ENCODE results near the gene SCGB2A2.

The SCGB2A2 gene

DNA sequence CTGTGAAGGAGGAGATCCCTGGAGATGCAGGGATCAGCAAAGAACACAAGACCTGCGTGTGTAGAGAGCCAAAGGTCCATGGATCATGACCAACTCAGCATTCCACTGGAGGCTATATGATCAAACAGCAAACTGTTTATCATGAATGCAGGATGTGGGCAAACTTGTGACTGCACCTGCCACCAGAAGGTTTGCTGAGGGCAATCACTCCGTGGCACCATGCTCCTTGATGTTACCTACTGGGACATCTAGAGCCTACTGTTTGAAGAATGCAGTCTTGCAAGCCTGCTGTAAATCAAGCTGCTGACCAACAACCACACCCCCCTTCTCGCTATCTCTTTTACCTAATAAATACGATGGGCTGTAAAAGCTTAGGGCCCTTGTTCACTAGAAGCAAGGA lies 18.3 kb upstream of the SCGB2A2 start:
- H3K27me3 ChIP-seq (ENCODE audit: control insufficient read depth in 1 of 2, insufficient read depth in 2 of 2, low read length in 2 of 2) = no peaks in the 10 kb centered on the region
- H3K27ac ChIP-seq (ENCODE audit: low read depth, low read length) = no peak overlapping the region
- H3K36me3 ChIP-seq (ENCODE audit: control insufficient read depth in 1 of 2, insufficient read depth in 2 of 2, low read length in 2 of 2) = no peaks in the 10 kb centered on the region
- no peak overlapping the region for H3K4me3 ChIP-seq (ENCODE audit: low read depth in 1 of 2, low read length in 2 of 2)
- H3K9me3 ChIP-seq (ENCODE audit: control insufficient read depth in 1 of 2, low read length in 2 of 2) = peaks cover 25% of the 10 kb centered on the region in 2 donors
- H3K4me1 ChIP-seq (ENCODE audit: control insufficient read depth in 1 of 2, insufficient read depth in 2 of 2, low read length in 2 of 2) = no peaks in the 10 kb centered on the region
- no peak overlapping the region for H3K9ac ChIP-seq (ENCODE audit: low read depth in 1 of 2, low read length in 2 of 2)

DNA sequence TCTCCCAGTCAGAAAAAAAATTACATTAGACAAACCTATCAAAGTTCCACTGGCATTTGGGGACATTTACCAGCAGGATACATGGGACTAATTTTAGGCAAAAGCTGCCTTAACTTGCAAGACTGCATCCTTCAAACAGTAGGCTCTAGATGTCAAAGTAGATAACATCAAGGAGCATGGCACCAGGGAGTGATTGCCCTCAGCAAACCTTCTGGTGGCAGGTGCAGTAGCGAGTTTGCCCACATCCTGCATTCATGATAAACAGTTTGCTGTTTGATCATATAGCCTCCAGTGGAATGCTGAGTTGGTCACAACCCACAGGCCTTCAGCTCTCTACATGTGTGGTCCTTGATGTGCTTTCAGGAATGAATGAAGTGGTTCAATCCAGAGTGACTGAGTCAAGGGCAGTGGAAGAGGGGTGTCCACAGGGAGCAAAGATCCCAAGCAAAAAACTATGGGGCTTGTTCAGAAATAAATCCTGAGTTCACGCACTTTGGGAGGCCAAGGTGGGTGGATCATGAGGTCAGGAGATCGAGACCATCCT lies 15.9 kb upstream of the SCGB2A2 start:
- Histone ChIP-seq H3K4me3 (ENCODE audit: low read depth in 1 of 2, low read length in 2 of 2) (no peak overlapping the region), H3K27me3 (ENCODE audit: control insufficient read depth in 1 of 2, insufficient read depth in 2 of 2, low read length in 2 of 2) (no peaks in the 10 kb centered on the region), H3K4me1 (ENCODE audit: control insufficient read depth in 1 of 2, insufficient read depth in 2 of 2, low read length in 2 of 2) (no peaks in the 10 kb centered on the region), H3K9me3 (ENCODE audit: control insufficient read depth in 1 of 2, low read length in 2 of 2) (peaks cover 25% of the 10 kb centered on the region in 2 donors), H3K9ac (ENCODE audit: low read depth in 1 of 2, low read length in 2 of 2) (no peak overlapping the region), H3K36me3 (ENCODE audit: control insufficient read depth in 1 of 2, insufficient read depth in 2 of 2, low read length in 2 of 2) (no peaks in the 10 kb centered on the region), H3K27ac (ENCODE audit: low read depth, low read length) (no peak overlapping the region)

DNA sequence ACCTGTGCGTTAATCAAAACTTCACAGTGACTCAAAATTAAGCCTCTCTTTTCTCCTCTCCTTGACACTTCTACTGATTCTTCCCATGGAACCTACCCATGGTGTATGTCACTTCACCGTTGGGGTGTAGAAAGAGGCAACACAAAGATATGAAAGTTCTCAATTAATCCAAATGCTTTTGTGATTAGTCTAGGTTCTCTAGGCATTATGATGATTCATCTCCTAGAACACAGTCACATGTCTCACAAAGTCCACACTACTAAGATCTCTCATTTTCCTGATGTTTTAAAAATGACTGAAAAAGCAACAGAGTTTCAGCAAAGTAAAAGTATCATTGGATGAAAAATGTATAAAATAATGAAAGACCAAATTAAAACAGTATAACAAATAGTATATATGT lies 13.7 kb upstream of the SCGB2A2 start:
- no peaks in the 10 kb centered on the region for H3K36me3 ChIP-seq (ENCODE audit: control insufficient read depth in 1 of 2, insufficient read depth in 2 of 2, low read length in 2 of 2)
- peaks cover 14 to 21% of the 10 kb centered on the region in 2 donors for H3K9me3 ChIP-seq (ENCODE audit: control insufficient read depth in 1 of 2, low read length in 2 of 2)
- H3K27me3 ChIP-seq (ENCODE audit: control insufficient read depth in 1 of 2, insufficient read depth in 2 of 2, low read length in 2 of 2) = no peaks in the 10 kb centered on the region
- no peak overlapping the region for H3K4me3 ChIP-seq (ENCODE audit: low read depth in 1 of 2, low read length in 2 of 2)
- no peak overlapping the region for H3K9ac ChIP-seq (ENCODE audit: low read depth in 1 of 2, low read length in 2 of 2)
- no peaks in the 10 kb centered on the region for H3K4me1 ChIP-seq (ENCODE audit: control insufficient read depth in 1 of 2, insufficient read depth in 2 of 2, low read length in 2 of 2)
- H3K27ac ChIP-seq (ENCODE audit: low read depth, low read length) = no peak overlapping the region

DNA sequence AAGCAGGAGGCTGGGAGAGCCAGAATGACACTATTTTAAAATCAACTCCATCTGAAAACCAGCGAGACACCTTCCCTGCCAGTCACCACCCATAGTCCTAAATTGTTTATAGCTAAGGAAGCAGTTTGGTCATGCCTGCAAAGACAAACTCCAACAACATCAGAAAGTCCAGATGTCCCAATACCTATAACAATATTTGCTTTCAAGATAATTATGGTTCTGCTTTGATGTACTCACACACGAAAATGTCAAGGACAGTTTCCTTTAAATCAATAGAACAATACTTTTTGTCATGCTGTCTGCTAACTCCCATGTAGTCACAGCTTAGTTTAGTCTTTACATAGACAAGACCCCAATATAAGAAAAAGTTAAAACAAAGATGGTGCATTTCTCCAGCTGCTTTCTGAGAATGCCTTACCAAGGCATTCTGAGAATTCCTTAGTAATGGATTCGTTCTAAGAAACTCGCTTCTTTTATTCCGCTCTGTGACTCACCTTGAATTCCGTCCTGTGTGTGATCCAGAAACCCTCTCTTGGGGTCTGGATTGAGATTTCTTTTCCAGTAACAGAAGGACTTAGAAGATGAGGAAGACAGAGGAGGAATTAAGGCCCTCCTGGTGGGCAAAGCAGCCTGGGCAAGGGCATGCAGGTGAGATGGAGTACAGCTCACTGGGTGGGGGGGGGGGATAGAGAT lies 9.6 kb upstream of the SCGB2A2 start:
- no peak overlapping the region for H3K9ac ChIP-seq (ENCODE audit: low read depth in 1 of 2, low read length in 2 of 2)
- no peaks in the 10 kb centered on the region for H3K27me3 ChIP-seq (ENCODE audit: control insufficient read depth in 1 of 2, insufficient read depth in 2 of 2, low read length in 2 of 2)
- no peak overlapping the region for H3K27ac ChIP-seq (ENCODE audit: low read depth, low read length)
- no peaks in the 10 kb centered on the region for H3K4me1 ChIP-seq (ENCODE audit: control insufficient read depth in 1 of 2, insufficient read depth in 2 of 2, low read length in 2 of 2)
- H3K4me3 ChIP-seq (ENCODE audit: low read depth in 1 of 2, low read length in 2 of 2) = no peak overlapping the region
- H3K9me3 ChIP-seq (ENCODE audit: control insufficient read depth in 1 of 2, low read length in 2 of 2) = no peaks in the 10 kb centered on the region
- H3K36me3 ChIP-seq (ENCODE audit: control insufficient read depth in 1 of 2, insufficient read depth in 2 of 2, low read length in 2 of 2) = no peaks in the 10 kb centered on the region

DNA sequence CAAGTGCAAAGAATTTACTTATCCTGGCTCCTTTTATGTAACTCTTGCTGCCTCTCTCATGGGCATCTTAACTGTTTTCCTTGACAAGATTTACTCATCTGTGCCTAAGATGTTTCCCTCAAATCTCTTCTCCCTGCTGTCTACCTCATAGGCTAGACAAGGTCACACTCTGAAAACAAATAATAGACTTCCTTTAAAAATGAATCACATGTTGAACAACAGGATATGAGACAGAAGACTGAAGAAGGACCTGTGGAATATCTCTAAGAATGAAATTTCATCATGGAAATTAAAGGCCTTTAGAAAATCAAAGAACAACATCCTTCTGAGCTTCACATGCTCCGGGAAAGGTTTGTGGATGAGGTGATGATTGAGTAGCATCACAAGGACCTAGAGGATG lies 6.0 kb upstream of the SCGB2A2 start:
- no peak overlapping the region for H3K4me3 ChIP-seq (ENCODE audit: low read depth in 1 of 2, low read length in 2 of 2)
- no peaks in the 10 kb centered on the region for H3K36me3 ChIP-seq (ENCODE audit: control insufficient read depth in 1 of 2, insufficient read depth in 2 of 2, low read length in 2 of 2)
- H3K9ac ChIP-seq (ENCODE audit: low read depth in 1 of 2, low read length in 2 of 2) = no peak overlapping the region
- H3K9me3 ChIP-seq (ENCODE audit: control insufficient read depth in 1 of 2, low read length in 2 of 2) = no peaks in the 10 kb centered on the region
- H3K27ac ChIP-seq (ENCODE audit: low read depth, low read length) = no peak overlapping the region
- H3K27me3 ChIP-seq (ENCODE audit: control insufficient read depth in 1 of 2, insufficient read depth in 2 of 2, low read length in 2 of 2) = peaks cover 4% of the 10 kb centered on the region in 2 donors
- no peaks in the 10 kb centered on the region for H3K4me1 ChIP-seq (ENCODE audit: control insufficient read depth in 1 of 2, insufficient read depth in 2 of 2, low read length in 2 of 2)

DNA sequence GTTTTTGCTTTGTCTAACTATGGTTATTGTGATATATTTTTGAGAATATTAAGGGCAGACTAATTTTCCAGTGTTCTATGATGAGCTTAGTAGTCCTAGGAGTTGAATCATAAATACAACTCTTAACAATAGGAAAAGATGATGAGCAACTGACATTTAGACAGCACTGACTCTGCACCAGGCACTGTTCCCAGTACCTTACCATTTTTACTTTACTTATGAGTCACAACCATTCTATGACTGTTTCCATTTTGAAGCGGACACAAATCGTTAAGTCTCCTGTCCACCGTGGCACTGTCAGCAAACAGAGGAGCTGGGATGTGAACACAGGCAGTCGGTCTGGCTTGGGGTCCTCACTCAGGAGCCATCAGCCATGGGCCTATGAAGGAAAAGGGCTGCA lies 3.4 kb upstream of the SCGB2A2 start:
- Histone ChIP-seq H3K9ac (ENCODE audit: low read depth in 1 of 2, low read length in 2 of 2) (no peak overlapping the region), H3K27me3 (ENCODE audit: control insufficient read depth in 1 of 2, insufficient read depth in 2 of 2, low read length in 2 of 2) (peaks cover 4% of the 10 kb centered on the region in 2 donors), H3K4me3 (ENCODE audit: low read depth in 1 of 2, low read length in 2 of 2) (no peak overlapping the region), H3K9me3 (ENCODE audit: control insufficient read depth in 1 of 2, low read length in 2 of 2) (no peaks in the 10 kb centered on the region), H3K4me1 (ENCODE audit: control insufficient read depth in 1 of 2, insufficient read depth in 2 of 2, low read length in 2 of 2) (no peaks in the 10 kb centered on the region), H3K36me3 (ENCODE audit: control insufficient read depth in 1 of 2, insufficient read depth in 2 of 2, low read length in 2 of 2) (no peaks in the 10 kb centered on the region), H3K27ac (ENCODE audit: low read depth, low read length) (no peak overlapping the region)

DNA sequence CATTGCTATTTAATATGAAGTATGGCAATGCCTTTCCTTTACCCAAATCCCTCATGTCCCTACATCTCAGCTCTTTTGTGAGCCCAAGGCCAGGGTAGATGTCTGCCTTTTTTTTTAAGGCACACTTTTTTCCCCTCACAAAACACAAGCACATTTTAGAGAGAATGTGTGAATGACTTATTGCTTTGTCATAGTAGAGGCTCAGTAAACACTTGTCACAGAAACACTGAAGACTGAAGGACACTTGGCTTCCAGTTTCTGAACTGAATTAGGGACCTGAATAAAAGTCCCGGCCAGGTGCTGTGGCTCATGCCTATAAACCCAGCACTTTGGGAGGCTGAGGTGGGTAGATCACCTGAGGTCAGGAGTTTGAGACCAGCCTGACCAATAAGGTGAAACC lies 2.9 kb upstream of the SCGB2A2 start:
- no peak overlapping the region for H3K9ac ChIP-seq (ENCODE audit: low read depth in 1 of 2, low read length in 2 of 2)
- H3K4me3 ChIP-seq (ENCODE audit: low read depth in 1 of 2, low read length in 2 of 2) = no peak overlapping the region
- H3K27me3 ChIP-seq (ENCODE audit: control insufficient read depth in 1 of 2, insufficient read depth in 2 of 2, low read length in 2 of 2) = peaks cover 4% of the 10 kb centered on the region in 2 donors
- H3K27ac ChIP-seq (ENCODE audit: low read depth, low read length) = no peak overlapping the region
- no peaks in the 10 kb centered on the region for H3K4me1 ChIP-seq (ENCODE audit: control insufficient read depth in 1 of 2, insufficient read depth in 2 of 2, low read length in 2 of 2)
- H3K36me3 ChIP-seq (ENCODE audit: control insufficient read depth in 1 of 2, insufficient read depth in 2 of 2, low read length in 2 of 2) = no peaks in the 10 kb centered on the region
- H3K9me3 ChIP-seq (ENCODE audit: control insufficient read depth in 1 of 2, low read length in 2 of 2) = no peaks in the 10 kb centered on the region

DNA sequence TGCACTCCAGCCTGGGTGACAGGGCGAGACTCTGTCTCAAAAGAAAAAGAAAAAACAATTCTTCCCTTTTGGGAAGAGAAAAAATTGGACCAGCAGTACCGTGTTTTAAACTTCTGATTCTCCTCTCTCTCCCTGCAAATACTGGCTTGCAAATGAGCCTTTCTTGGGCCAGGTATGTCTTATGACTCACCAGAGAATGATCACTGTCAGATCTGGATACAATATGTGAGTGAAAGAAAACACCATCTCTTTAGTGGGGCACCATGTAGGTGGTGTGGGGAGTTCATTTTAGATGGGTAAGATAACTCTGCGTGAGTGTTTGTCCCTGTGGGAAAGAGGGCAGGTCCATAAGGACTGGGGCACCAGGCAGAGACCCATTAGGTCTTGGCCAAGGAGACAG lies 2.4 kb upstream of the SCGB2A2 start:
- H3K4me3 ChIP-seq (ENCODE audit: low read depth in 1 of 2, low read length in 2 of 2) = no peak overlapping the region
- peaks cover 4% of the 10 kb centered on the region in 2 donors for H3K27me3 ChIP-seq (ENCODE audit: control insufficient read depth in 1 of 2, insufficient read depth in 2 of 2, low read length in 2 of 2)
- H3K9ac ChIP-seq (ENCODE audit: low read depth in 1 of 2, low read length in 2 of 2) = no peak overlapping the region
- no peaks in the 10 kb centered on the region for H3K4me1 ChIP-seq (ENCODE audit: control insufficient read depth in 1 of 2, insufficient read depth in 2 of 2, low read length in 2 of 2)
- H3K27ac ChIP-seq (ENCODE audit: low read depth, low read length) = no peak overlapping the region
- H3K36me3 ChIP-seq (ENCODE audit: control insufficient read depth in 1 of 2, insufficient read depth in 2 of 2, low read length in 2 of 2) = no peaks in the 10 kb centered on the region
- H3K9me3 ChIP-seq (ENCODE audit: control insufficient read depth in 1 of 2, low read length in 2 of 2) = no peaks in the 10 kb centered on the region

DNA sequence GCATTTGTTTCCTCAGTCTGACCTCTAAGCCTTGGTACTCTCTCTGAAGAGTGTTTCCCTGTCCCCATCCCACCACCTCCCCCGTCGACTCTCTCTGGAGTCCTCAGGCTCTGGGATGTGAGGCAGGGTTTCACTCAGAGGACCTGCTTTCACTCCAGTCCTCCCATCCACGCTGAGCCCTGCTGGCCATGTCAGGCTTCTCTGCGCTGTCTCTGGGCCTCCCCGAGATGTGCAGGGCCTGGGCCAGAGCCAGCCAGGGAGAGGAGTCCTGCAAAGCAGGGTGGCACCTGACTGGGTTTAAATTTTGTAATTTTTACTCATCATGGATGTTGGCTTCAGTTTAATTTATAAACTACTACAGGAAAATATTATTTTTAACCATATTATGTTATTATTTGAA lies 3.3 kb downstream of the SCGB2A2 start:
- Histone ChIP-seq H3K4me3 (ENCODE audit: low read depth in 1 of 2, low read length in 2 of 2) (no peak overlapping the region), H3K27me3 (ENCODE audit: control insufficient read depth in 1 of 2, insufficient read depth in 2 of 2, low read length in 2 of 2) (no peaks in the 10 kb centered on the region), H3K9me3 (ENCODE audit: control insufficient read depth in 1 of 2, low read length in 2 of 2) (no peaks in the 10 kb centered on the region), H3K27ac (ENCODE audit: low read depth, low read length) (no peak overlapping the region), H3K4me1 (ENCODE audit: control insufficient read depth in 1 of 2, insufficient read depth in 2 of 2, low read length in 2 of 2) (no peaks in the 10 kb centered on the region), H3K9ac (ENCODE audit: low read depth in 1 of 2, low read length in 2 of 2) (no peak overlapping the region), H3K36me3 (ENCODE audit: control insufficient read depth in 1 of 2, insufficient read depth in 2 of 2, low read length in 2 of 2) (no peaks in the 10 kb centered on the region)

DNA sequence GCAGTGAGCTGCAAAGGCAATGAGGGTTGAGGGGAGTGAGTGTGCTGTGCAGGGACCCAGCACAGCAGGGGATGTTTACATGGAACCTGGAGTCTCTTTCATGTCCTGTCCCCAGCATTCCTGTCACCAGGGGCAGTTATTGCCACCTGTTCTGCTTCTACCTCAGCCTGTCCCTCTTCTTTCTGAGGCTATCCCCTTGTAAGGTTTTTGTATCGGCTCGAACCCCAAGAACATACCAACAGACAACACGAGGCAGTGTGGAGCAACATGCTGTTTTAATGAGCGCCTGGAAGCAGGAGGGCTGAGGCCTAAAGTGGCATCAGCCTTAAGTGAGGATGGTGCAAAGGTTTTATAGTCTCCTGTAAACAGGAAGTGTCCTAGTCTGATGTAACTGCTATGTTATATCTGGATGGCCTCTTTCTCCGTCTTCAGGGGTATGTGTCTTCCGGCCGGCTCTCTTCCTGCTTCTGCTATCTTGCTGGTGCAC lies 3.9 kb downstream of the SCGB2A2 start:
- Histone ChIP-seq H3K36me3 (ENCODE audit: control insufficient read depth in 1 of 2, insufficient read depth in 2 of 2, low read length in 2 of 2) (no peaks in the 10 kb centered on the region), H3K9ac (ENCODE audit: low read depth in 1 of 2, low read length in 2 of 2) (no peak overlapping the region), H3K4me3 (ENCODE audit: low read depth in 1 of 2, low read length in 2 of 2) (no peak overlapping the region), H3K9me3 (ENCODE audit: control insufficient read depth in 1 of 2, low read length in 2 of 2) (no peaks in the 10 kb centered on the region), H3K27ac (ENCODE audit: low read depth, low read length) (no peak overlapping the region), H3K27me3 (ENCODE audit: control insufficient read depth in 1 of 2, insufficient read depth in 2 of 2, low read length in 2 of 2) (no peaks in the 10 kb centered on the region), H3K4me1 (ENCODE audit: control insufficient read depth in 1 of 2, insufficient read depth in 2 of 2, low read length in 2 of 2) (no peaks in the 10 kb centered on the region)
